Measurements from ENCODE around the gene PUM1.
"Not testable (repeated sequence)": the region's sequence is repeated elsewhere in the genome, so short reads cannot be mapped to it uniquely, and the experiment has no call there.

The PUM1 gene

DNA sequence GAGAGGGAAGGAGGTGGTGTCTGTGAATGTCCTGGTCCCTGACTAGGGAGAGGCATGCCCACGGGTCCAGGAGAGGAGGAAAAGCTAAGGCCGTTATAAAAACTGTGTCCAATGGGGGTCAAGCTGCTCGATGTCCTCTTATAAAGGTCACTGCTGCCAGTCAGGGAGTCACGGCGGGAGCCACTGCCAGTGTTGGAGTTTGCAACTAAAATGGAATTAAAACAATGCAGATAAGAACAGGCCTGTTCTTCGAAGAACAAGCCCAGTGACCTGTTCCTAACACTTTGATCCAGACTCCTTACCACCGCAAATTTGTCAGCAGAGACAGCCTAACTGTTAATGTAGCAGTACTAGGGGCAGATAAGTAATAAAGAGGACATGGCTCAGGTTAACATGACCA lies 100.8 kb downstream of the PUM1 start:
- DNase-seq (ENCODE audit: low spot score): no peak

DNA sequence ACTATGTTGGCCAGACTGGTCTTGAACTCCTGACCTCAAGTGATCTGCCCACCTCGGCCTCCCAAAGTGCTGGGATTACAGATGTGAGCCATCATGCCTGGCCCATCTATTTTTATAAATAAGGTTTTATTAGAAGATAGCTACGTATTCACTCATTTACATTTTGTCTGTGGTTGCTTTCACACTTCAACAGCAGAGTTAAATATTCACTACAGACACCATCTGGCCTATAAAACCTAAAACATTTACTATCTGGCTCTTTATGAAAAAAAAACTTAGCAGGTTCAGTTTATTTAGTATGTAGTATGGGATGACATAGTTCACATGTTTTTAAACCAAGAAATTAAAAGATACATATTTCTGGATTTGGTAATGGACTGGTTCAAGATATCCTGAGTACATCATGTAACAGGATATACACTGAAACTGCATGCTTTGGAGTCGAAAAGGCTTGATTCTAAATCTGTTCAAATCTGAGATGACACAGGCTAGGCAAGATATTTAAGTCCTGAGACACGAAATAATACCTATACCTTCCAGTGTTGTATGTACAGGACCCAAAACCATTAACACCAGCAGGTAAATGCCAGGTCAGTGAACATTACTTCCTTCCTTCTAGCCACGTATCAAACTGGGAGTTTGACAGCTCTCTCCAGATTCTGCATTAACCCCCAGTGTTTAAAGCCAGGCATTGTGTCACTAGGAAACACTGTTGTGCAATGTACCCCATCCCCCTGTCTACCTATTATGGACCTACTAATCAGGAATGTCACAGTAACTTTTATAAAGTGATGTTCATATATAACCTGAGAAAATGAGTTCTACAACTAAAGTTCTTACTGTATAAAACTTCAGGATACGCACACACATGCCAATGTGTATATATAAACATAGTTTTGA lies 102.7 kb downstream of the PUM1 start:
- DNase-seq (ENCODE audit: low spot score): no peak

DNA sequence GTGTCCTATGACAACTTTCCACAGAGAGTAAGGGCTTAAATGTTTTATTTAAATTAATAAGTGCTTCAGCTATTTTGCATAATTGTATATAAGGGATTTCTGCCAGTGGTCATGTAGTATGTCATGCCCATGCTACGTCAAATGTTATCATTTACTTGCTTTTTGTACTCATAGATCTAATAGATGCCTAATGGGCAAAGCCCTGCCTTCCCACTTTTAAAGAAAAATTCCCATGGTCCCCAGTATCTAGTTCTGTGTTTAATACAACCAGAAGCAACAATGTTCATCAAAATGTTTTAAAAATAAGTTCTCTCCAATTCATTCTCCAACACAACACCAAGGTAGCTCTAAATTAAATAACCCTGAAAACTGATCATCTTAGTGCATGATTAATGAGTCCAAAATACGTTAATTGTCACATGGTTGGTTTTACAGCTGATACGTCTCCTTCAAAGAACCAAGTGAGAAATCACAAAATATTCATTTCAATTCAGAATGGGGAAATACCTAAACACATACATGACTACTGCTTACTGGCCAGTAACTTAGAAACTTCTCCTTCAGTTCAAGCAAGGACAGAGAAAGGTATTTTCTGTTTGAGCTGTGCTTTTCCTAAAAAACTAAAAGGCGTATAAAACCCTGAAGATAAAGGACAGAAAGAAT lies 107.8 kb downstream of the PUM1 start:
- DNase-seq (ENCODE audit: low spot score): no peak

DNA sequence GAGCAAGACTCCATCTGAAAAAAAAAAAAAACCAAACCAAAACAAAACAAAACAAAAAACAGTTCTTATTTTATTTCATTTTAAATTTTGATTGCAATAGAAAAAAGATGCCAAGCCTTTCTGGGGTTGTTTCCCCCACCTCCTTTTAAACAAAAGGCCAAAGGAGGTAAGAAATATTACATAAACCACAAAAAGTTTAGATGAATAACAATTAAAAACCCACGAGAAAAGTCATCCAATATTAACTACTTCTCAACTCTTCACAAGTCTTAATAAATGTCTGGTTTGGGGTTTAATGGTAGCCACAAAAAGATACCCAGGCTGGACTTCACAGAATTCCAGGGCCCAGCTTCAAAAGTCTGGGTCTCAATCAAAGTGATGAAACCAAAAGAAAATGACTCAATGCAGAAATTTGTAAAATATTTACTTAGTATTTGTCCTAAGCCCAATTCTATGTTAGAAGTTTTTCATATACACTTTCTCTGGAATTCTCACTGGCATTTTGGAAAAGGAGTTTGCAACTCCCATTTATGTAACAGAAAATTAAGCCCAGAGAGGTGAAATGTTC lies 110.0 kb downstream of the PUM1 start:
- no peak for DNase-seq (ENCODE audit: low spot score)

DNA sequence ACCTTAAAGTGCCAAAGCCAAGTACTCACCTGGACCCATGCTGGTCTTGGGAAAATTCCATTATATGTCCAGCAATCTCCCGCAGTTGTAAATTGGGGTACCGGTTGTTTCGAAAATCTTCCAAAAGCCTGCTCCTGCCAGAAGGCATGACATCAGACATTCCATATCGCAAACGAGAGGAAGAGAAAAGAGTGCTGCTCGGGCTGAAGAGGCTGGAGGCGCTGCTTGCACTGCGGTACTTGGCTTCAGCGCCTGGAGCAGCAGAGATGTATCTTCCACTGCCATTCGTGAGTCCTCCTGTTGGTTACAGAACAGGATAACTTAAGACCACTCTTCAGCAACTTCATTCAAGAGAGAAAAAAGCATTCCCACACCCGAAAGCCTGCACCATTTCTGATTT lies 111.8 kb downstream of the PUM1 start:
- no peak for DNase-seq (ENCODE audit: low spot score)

DNA sequence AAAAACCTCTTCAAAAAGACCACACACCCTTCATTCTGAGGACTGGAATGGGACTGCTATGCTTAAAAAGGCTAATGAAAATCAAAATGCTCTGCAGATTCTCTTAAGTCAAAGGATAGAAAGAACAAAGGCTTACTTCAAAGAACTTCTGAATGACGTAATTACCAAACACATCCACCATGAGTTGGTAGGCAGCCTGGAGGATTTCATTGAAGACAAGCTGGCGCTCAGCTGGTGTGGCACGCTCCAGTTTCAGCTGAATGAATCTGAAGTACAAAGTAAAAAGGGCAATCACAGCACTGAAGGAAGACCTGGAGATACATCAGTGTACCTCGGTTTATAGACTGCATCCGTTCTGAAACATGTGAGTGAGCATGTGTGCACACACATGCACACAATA lies 113.4 kb downstream of the PUM1 start:
- DNase-seq (ENCODE audit: low spot score): no peak

DNA sequence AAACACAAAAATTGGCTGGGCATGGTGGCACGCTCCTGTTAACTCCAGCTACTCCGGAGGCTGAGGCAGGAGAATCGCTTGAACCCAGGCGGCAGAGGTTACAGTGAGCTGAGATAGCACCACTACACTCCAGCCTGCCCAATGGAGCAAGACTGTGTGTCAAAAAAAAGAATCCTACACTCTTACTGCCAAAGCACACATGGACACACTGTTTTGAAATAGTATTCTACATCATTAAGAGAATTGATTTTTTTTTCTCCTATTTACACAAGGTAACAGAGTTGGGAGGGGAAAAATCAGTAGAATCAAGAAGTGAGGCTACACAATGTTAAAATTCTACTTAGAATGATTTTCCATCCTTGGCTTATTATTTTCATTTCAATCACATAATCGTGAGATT lies 114.8 kb downstream of the PUM1 start:
- no peak for DNase-seq (ENCODE audit: low spot score)

DNA sequence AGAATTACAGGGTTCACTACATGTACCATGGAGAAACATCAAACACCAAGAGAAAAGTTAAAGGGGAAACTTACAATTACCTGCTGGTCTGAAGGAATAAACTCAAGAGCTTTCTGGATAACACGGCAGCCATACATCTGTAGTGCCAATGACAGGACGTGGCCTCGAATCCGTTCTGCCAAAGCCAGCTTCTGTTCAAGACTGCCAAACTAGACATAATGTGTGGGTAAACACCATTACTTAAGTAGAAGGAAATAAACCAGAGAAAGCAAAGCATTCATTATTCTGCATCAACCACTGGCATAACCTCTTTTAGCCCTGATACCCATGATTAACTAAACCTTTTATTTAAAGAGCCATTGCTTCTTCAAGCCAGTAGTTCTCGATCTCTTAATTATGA lies 115.5 kb downstream of the PUM1 start:
- no peak for DNase-seq (ENCODE audit: low spot score)

DNA sequence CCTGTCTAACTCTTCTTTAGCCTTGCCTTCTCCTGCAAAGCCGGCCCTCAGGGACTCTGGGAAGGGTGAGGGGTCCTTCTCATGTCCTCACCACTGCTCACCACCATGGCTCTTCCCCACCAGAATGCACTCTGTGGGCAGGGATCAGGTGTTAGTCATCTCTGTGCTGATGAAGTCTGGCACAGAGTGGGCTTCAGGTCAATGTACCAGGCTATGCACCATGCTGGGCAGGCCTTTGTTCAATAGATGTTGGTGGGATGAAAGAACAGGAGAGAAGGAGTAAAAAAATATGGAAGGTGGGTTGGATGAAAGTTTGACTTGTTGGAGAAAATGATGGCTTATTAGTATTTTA lies 116.1 kb downstream of the PUM1 start:
- not testable (repeated sequence) for DNase-seq (ENCODE audit: low spot score)

DNA sequence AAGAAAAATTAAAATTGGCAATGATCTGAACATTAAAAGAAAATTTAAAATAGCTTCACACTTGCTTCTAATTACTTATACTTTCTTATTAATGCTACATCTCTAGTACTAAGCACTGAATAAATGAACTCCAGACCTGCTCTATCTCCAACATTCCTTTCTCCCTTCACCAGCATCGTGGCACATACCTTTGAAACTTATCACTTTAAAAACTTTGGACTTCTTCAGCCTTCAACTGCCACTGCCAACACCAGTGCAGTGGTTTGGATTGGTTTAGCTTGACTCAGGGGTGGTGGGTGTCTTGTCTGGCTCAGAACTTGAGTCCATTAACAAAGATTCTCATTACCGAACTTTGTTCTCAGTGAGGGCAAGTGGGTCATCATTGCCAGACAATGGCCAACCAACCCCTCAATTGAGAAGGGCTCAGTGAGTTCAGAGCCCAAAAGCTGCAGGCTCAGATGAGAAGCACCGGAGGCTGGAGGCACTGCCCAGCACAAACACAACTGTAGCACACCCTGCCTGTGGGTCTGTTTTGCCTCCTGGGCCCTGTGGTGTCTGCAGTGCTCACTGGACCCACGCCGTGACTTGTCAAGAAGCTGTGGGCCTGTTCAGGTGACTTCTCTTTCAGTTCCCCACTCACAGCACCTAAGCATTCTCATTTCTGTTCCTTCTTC lies 116.6 kb downstream of the PUM1 start:
- DNase-seq (ENCODE audit: low spot score): not testable (repeated sequence)

DNA sequence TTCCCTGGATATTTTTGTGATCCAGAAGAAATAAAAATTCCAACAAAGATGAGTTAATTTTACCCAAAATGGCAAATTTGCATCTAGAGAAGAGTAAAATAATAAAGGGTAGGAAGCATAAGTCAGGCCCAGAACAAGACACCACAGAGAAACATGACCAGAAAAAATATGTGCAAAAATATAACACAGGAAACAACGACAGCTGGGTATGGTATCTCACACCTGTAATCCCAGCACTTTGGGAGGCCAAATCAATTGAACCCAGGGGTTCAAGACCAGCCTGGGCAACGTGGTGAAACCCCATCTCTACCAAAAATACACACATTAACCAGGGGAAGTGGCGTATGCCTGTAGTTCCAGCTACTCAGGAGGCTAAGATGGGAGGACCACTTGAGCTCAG lies 117.2 kb downstream of the PUM1 start:
- DNase-seq (ENCODE audit: low spot score): no peak

DNA sequence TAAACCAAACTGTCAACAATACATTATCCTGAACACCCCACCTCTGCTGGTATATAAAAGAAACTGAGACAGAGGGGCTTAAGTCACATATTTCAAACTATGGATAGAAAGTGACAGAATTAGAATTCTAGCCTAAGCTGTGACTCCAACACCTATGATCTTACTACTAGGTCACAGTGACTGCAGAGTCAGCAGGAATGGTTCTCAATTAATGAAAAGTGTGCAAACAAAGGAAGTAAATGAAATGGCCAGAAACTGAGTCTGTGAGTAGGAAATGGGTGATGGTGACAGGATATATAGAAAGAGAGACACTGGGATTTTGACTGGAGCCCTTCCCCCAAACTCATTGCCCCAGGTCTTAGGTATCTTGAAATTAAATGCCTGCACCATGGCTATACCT lies 118.3 kb downstream of the PUM1 start:
- DNase-seq (ENCODE audit: low spot score): no peak

DNA sequence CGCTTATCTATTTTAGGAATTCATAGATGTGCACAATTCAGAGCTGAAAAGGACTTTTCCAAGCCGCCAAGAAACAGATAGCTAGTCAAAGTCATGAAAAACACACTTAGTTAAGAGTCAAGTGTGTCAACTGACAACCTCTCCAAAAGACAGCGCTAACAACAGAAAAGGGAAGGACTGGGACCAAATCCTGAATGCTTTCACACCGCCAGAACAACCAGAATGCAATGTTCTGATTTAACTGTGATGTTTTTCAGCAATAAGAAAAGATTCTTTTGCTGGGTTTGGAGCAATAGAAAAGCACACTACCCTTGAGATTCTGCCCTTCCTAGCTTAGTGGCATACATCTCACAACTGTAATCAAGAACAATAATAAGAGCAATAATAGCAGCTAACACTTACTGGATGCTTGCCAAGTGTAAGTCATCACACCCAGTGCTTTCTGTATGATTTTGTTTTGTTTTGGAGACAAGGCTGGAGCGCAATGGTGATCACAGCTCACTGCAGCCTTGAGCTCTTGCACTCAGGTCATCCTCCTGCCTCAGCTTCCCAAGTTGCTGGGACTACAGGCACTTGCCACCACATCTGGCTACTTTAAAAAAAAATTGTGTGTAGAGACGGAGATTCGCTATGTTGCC lies 123.1 kb downstream of the PUM1 start:
- DNase-seq (ENCODE audit: low spot score): no peak

DNA sequence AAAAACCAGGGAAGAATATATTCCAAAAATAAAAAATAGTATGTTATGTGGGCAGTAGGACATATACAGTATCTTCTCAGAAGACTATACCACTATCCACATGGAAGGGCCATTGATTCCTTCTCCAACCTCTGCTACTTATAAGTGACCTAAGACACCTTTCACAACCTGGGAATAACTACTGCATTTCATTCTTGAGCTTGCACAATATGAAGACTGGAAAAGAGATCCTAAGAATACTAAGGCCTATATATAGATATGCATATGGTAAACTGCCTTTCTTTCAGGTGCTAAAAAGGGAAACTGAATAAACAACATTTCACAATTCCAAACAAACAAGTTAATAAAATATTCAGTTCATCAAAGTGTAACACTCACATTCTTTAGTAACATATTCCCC lies 125.0 kb downstream of the PUM1 start:
- DNase-seq (ENCODE audit: low spot score): no peak

DNA sequence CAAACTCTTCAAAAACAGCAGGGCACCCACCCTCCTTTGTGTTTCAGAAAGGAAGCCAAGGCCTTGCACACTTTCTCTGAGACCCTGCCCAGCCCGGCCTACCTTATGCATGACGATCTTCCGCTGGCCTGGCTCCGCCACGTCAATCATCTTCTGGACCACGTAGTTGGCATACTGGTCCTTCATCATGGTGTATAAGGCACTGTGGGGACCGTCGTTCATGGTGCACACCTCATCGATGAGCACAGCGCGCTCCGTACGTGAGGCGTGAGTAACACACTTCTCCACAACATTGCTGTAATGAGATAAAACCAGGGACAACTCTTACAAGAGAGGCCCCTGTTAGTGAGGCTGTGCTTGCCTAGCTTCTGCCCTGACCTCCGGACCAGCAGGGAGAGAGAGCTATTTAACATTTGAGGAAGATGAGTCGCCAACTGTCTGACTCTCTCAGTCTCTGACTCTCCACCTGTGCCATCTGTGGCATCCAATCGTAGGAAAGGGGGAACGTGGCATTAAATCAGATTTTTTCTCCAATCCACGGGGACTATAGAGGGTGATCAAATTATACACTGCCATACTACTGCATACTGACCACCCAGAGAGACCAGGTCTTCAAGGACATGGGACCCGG lies 128.9 kb downstream of the PUM1 start:
- no peak for DNase-seq (ENCODE audit: low spot score)

DNA sequence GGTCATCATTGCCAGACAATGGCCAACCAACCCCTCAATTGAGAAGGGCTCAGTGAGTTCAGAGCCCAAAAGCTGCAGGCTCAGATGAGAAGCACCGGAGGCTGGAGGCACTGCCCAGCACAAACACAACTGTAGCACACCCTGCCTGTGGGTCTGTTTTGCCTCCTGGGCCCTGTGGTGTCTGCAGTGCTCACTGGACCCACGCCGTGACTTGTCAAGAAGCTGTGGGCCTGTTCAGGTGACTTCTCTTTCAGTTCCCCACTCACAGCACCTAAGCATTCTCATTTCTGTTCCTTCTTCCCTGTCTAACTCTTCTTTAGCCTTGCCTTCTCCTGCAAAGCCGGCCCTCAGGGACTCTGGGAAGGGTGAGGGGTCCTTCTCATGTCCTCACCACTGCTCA lies 129.8 kb downstream of the PUM1 start:
- DNase-seq (ENCODE audit: low spot score): not testable (repeated sequence)

DNA sequence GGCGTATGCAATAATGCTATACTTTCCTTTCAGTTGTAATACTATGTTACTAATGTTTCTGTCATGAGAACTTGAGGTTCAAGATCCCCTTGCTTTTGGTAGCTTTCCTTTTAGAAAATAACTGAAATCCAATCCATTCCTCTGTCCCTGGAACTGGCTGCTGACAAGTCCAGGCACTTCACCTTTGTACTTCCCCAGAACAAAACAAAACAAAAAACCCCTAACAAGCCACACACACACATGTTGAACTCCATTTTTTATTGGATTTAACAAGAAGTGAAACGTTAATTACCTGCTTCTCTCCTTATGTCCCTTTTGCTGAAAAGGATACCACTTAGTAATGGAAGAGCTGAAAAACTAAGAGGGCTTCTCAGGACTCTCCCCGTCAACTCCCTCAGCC lies 130.9 kb downstream of the PUM1 start:
- DNase-seq (ENCODE audit: low spot score): no peak

DNA sequence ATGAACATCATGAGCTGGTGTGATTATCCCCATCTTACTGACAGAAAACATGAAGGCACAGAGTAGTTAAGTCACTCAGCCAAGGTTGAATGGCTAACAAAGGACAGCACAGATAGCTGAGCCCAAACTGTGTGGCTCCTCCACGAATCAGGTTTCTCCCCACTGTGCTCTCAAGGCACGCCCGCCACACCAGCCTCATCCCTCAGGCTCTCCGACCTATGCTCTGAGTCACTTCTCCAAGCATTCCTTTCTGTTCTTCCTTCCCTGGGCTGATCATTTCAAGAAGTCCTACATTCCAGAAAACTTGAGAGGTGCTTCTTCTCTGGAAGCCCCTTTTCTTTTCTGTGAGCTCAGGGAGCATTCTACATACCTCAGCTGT lies 131.7 kb downstream of the PUM1 start:
- no peak for DNase-seq (ENCODE audit: low spot score)

DNA sequence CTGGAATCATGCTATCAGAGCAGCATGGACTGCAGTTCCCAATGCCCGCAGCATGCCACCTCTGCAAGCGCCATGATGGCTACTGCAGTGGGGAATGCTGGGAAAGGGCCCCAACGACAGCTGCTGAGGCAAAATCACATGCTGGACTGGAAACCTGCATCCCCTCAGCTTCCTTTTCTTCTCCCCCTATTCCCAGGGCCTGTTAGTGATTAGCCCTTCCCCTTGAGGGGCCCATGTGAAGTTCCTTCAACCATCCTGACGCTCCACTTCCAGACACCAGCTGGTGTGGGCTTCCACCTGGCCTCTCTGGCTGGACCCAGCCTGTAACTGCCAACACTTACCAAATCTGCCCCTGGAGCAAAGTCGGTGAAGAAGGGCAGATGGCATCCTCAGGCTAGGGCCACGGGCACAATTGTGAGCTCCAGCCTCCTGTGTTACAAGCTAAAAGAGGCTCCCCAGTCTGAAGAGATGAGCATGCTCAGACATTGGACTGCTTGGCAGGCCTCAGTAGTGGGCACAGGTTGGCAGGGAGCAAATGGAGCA lies 134.8 kb downstream of the PUM1 start:
- DNase-seq (ENCODE audit: low spot score): no peak

DNA sequence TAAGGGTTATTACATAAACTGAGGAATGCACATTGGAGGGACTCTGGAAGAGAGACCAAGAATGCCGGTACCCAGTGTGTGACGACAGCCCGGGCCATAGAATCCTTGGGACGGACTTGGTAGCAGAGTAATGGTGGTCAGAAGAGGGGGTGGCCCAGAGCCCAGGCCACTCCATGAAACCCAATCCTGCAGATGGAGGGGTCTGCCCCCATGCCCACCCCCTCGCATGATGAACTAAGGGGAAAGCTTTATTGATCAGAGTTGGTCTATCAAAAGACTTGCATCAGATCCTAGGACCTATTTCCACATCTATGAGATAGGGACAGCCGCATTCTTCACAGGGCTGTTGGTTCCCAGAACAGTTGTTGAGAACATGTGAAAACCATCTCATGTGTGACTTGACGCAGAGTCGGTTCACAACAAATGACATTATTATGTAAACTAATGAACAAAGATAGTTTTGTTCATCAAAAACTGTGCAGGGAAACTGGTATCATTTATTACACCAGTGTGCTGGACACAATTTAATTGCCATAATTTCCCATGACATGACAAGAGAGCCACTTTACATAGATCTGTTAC lies 135.5 kb downstream of the PUM1 start:
- DNase-seq (ENCODE audit: low spot score): no peak

Data from CD4-positive, alpha-beta T cell treated with Interleukin-15 for 4 hours (primary cell).